Suppressor macrophage treated with lipopolysaccharide for 1 hour (primary cell): ENCODE results near the gene PRPS2.

Source experiments
- DNase-seq, 3 donors: peaks; one replicate each; pipeline ENCODE4 v3.0.0-alpha.2; 2020 to 2022

PRPS2 gene

DNA sequence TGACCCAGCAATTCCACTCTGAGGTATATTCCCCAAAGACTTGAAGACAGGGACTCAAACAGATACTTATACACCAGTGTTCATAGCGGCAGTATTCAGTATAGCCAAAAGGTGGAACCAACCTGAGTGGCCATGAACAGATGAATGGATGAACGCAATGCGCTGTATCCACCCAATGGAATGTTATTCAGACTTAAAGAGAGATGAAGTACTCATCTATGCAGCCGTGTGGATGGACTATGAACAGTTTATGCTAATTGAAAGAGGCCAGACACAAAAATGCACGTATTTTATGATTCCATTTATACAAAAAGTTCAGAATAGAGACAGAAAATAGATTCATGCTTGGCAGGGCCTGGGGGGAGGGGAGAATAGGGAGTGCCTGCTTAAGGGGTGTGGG lies 26.3 kb downstream of the PRPS2 start:
- DNase-seq = no peak

DNA sequence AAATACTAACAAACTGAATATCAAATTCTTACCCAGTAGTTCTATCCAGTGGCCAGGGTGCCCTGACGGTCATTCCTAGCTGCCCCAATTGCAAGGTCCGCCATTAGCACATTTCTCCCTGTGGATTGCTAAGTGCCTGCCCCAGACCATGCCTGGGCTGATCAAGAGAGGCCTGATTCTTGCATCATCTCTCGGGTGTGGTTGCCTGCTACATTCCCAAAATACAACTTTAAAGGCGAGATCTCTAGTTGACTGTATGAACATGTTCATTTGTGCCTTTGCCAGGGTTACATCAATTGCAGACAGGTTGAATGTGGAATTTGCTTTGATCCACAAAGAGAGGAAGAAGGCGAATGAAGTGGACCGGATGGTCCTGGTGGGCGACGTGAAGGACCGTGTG lies 28.0 kb downstream of the PRPS2 start:
- no peak for DNase-seq

DNA sequence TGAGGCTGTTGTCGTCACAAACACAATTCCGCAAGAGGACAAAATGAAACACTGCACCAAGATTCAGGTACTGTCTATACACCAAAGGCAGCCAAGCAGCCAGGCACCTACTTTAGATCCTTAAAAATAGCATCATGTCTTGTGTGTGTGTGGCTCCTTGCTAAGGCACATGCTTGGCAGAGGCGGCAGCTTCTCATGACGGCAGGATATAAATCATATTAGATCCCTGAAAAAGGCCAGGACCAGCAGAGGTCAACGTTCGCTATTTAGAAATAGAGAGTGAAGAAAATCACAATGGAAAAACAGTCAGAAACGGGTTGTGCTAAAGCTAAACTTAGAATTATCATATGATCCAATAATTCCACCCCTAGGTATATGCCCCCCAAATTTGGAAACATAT lies 29.5 kb downstream of the PRPS2 start:
- no peak for DNase-seq

DNA sequence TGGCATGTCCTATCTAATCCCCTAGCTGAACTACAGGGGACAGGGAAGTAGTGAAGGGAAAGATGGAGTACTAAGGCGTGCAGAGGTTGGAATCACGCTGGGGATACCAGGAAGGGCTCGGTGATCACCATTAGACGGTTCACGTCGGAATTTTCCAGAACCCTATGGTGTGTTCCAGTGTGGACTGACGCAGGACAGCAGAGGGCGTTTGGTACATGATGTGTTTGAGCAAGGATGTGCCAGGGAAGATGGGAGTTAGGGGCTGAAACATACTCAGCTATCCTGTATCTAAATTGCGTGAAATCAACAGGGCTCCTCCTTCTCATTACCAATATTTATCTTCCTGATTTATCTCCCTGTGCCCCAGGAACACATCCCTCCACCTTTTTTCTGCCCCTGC lies 33.7 kb downstream of the PRPS2 start:
- DNase-seq = peak in 1 of 3 donors; percentile 10

DNA sequence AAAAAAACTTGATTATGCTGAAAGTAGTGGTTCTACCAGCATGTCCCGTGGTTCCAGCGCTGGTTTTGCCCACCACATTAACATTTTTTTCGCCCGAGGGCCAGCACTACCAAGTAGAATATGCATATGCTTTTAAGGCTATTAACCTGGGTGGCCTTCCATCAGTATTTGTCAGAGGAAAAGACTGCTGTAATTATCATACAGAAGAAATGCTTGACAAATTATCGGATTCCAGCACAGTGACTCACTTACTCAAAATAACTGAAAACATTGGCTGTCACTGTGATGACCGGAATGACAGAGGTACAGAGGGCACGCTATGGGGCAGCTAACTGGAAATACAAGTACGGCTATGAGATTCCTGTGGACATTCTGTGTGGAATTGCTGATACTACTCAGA lies 34.6 kb downstream of the PRPS2 start:
- DNase-seq = no peak

DNA sequence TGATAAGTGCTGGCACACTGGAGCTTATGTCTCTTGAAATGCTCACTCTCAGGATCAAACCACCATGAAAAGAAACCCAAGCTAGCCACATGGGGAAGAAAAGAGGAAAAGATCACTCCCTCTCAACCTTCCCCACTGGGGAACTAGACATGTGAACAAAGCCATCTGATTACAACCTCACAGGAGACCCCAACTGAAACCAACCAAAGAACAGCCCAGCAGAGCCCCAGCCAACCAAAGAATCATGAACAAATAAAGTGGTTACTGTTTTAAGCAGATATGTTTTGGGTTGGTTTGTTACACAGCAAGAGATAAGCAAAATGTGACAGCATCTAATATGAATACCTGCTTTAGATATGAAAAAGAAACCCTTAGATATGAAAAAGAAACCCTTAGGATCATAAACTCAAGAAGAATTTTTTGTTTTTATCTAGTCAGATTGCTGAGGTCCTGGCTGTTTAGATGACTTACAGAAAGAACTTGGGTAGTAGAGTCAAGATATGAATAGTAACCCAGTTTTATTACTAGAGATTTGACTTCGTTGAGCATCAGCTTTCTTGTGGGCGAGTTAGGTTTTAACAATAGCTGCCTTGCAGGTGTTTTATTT lies 52.0 kb downstream of the PRPS2 start:
- DNase-seq = no peak

DNA sequence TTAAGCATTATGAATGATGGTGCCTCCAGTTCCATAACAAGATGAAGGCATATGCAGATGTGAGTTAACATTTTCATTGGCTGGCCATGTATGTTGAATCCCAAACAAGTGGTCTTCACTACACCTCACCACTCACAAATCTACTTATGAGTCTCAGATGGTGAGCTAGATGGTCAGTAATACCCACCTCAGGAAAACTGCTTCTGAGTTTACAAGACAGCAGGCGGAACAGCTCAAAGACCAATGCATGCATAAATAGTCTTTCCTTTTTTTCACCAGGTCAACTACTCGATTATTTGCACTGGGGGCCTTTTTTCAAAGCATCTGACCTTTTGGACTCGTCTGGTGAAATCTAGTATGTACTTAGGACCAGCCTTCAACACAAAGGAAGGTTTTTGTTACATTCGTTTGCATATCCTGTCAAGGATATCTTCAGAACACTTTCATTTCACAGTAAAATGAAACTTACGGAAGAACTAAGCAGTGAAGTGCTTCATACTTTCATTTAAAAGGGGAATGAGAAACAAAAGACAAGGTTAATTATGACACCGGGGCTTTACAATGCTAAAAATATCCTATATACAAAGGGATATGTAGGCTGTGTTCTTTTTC lies 52.6 kb downstream of the PRPS2 start:
- peak; percentile 7 to 39 (median 7) for DNase-seq

DNA sequence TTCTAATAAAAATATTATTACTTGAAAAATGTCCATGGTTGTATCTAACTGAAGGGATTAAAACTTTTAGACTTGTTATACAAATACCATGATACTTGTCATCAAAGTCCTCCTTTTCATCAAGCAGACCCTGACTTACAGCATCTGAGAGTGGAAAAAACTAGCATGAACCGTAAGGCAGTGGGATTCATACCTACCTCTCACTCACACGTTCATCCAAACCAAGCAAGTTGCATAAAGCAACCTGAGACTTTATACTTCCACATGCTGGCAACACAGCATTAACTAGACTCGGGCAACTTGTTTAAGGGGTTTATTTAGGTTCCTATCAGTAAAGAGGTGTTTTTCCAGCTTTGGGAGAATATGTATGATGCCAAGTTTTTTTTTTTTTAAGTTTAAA lies 53.1 kb downstream of the PRPS2 start:
- DNase-seq = no peak

DNA sequence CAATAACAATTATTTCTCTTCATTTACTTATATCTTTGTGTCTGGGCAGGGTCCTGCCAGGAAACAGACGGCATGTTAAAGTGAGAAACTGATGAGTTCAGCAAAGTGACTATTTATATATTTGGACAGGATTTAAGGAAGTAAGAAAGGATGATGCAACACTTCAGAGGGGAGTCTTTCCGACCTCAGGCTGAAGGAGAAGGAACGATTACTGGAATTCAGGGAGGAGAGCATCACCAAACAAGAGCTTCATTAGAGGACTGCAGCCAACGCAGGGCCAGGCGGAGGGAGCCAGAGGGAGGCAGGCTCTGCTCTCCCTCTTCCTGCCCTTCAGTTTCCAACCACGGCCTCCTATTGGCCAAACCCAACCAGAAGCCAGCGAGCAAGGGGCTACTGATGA lies 74.1 kb downstream of the PRPS2 start:
- peak; percentile 45 to 65 (median 60) for DNase-seq

DNA sequence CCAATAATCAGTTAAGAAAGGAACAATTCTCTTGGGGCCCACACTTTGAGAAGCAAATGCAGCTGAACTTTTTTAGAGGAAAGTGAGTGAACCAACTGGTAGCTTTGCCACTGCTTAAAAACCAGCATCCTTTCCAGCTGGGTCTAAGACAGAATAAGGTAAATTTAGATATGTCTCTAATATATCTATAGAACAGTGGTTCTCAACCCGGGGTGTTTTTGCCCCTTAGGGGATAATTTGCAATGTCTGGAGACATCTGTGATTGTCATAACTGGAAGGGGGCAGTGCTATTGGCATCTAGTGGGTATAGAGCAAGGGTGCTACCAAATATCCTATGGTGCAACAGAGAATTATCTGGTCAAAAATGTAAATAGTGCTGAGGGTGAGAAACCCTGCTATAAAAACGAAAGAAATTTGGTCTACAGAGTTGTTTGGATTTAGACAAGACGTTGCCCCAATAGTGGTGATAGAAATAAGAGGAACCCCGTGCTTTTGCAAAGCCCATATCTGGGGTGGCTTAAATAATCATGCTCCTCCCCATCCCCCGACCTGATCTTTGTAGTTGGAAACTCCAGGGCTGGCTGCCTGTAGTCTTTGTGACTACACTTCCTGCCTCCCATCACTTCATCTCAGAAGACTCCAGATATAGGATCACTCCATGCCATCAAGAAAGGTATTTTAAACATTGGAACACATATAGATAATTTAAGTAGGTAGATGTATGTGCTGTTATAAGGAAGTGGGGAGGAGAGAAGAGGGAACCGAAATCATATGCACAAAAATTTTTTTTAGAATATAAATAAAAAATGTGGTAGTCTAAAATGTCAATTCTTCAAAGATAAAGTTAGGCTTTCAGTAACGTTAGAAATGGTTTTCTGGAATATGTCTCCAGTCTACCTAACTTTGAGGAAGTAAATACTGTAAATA lies 75.5 kb downstream of the PRPS2 start, which contains the start of gene TLR7:
TSS of gene TLR7 (plus strand) at position 622 of the 927 bp plus-strand sequence. CDS start 507 bp downstream, outside the sequence.
- peak; percentile 47 to 58 (median 50) for DNase-seq

DNA sequence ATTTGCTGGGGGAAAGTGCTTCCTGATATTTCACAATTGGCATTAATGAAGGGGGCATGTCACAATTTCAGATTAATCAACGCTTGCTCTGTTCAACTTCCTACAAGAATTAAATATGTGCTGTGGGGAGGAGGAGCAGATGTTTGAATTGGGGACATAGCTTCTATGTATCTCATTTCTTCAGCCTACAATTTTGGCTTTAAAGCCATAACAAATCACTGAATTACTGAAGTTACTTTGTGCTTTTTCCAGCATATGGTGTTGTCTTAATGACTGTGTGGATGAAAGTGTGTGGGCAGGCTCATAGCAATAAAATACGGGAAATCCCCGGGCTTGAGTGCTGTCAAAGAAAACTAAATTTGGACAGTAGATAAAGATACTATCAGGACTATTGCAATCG lies 76.5 kb downstream of the PRPS2 start:
- DNase-seq = peak; percentile 47 to 60 (median 49)

DNA sequence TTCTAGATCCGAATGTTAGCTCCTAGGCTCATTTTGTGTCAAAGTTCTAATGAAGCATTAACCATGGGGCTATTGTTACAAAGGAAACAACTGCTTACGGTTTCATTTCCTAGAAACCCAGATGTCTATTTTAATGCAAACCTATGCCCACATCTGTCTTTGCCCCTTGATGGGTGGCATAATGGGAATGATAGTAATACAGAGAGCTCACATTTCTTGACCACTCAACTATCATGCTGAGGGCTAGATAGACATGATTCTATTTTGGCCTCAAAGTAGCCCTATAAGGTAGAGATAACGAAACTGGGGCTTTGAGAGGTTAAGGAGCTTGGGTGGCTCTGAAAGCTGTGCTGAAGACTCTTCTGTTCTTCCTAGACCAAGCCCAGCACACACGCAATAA lies 77.5 kb downstream of the PRPS2 start:
- no peak for DNase-seq

DNA sequence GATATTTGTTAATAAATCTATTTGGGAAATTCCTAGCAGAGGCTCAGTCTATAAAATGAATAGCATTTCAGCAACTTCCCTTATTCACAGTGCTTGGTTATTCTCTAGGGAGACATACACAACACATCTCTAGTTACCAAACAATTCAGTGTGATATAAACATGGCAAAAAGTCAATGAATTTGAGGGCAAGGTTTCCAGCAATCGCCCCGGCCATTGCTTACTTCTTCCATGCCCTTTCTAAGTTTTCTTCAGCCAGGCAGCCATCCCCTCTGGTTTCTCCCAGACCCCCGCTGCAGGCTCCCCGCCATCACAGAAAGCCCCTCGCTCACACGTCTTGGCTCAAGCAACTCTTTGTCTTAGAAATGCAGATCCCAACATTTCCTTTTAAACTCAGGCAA lies 80.0 kb downstream of the PRPS2 start:
- DNase-seq = peak in 1 of 3 donors; percentile 27

DNA sequence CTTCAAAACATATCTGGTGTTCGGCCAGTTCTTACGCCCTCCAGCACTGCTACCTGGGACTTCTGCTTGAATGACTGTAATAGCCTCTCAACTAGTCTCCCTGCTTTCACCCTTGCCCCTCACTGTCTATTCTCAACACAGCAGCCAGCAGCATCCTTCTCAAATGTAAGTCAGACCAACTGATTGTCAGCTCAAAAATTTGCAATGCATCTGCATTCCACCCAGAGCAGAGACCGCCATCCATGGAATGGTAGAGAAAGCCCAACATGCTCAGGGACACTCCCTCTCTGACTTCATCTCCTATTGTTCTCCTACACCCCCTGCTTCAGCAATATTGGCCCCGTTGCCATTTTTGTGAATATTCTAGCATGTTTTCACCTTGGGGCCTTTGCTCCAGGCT lies 81.5 kb downstream of the PRPS2 start:
- no peak for DNase-seq
